Loucy (cell line): ENCODE results near the gene PROZ.

Source experiments
- EZH2phosphoT487 ChIP-seq: fragments of 200-600 bp; IDR thresholded peaks from 2 replicates; pipeline ENCODE4 v1.6.1; 2018; ENCODE audit warnings: antibody characterized with exemption, mild to moderate bottlenecking, moderate library complexity, borderline replicate concordance
- TF ChIP-seq, protein P1 (sequence below): fragments of 200-600 bp; sonication (generic); conservative IDR thresholded peaks from 2 replicates; pipeline ENCODE4 v1.5.1; 2014; ENCODE audit warnings: mild to moderate bottlenecking, antibody characterized with exemption, low read length

DNA sequence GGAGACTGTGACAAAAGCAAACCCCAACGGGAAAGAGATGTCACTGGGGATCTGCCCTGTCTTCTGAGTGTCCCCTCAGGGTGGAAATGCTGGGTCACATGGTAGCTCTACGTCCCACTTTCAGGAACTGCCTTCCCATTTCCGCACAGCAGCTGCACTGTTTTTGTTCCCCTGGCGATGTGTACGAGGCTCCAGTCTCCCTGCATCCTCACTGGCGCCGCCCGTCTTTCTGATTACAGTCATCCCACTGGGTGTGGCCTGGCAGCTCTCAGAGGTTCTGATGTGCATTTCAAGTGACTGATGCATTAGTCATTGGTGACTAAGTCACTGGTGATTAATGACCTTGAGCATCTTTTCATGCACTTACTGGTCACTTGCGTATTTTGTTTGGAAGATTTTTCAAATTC lies 28.8 kb downstream of the PROZ start:
- TF ChIP-seq, protein P1, sequence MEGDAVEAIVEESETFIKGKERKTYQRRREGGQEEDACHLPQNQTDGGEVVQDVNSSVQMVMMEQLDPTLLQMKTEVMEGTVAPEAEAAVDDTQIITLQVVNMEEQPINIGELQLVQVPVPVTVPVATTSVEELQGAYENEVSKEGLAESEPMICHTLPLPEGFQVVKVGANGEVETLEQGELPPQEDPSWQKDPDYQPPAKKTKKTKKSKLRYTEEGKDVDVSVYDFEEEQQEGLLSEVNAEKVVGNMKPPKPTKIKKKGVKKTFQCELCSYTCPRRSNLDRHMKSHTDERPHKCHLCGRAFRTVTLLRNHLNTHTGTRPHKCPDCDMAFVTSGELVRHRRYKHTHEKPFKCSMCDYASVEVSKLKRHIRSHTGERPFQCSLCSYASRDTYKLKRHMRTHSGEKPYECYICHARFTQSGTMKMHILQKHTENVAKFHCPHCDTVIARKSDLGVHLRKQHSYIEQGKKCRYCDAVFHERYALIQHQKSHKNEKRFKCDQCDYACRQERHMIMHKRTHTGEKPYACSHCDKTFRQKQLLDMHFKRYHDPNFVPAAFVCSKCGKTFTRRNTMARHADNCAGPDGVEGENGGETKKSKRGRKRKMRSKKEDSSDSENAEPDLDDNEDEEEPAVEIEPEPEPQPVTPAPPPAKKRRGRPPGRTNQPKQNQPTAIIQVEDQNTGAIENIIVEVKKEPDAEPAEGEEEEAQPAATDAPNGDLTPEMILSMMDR: no peak
- no peak for TF ChIP-seq EZH2phosphoT487
